GM10248 (cell line): Measurements from ENCODE around the gene ZNF549.
A peak's percentile ranks its signal among the peaks of the same experiment; 100 is the strongest.

Experiments used
- CTCF ChIA-PET: fragments of 300-600 bp; sonication (Branson Sonifier 250); formaldehyde crosslinking; extraction: SDS; loops from one replicate; lab custom pipeline; 2021; ENCODE audit warnings: antibody characterized with exemption; lab: Yijun Ruan, JAX
- POLR2A ChIA-PET: fragments of 350-650 bp; sonication (Branson Sonifier 250); formaldehyde crosslinking; extraction: SDS; loops from one replicate; lab custom pipeline; 2020; ENCODE audit warnings: antibody characterized with exemption; lab: Yijun Ruan, JAX
- DNase-seq: peaks from one replicate; pipeline ENCODE4 v3.0.0; 2012; ENCODE audit errors: extremely low spot score
- TF ChIP-seq, protein P1 (sequence below): IDR thresholded peaks from 2 replicates; pipeline ENCODE4 v1.5.1; 2012; ENCODE audit warnings: mild to moderate bottlenecking, low read depth; ENCODE audit errors: extremely low read depth, missing control alignments, control extremely low read depth

Gene ZNF549

GRCh38 chr19:57559008-57559403 lies 31.9 kb downstream of the ZNF549 start:
- ChIA-PET CTCF (no interaction called here), POLR2A (interaction anchor here (1.0 kb wide), 1 partner anchor 59 kb away, joined by 3 read pairs; the partner anchor contains the start of gene ZNF773)
- peak; percentile 39 for DNase-seq
- TF ChIP-seq, protein P1, sequence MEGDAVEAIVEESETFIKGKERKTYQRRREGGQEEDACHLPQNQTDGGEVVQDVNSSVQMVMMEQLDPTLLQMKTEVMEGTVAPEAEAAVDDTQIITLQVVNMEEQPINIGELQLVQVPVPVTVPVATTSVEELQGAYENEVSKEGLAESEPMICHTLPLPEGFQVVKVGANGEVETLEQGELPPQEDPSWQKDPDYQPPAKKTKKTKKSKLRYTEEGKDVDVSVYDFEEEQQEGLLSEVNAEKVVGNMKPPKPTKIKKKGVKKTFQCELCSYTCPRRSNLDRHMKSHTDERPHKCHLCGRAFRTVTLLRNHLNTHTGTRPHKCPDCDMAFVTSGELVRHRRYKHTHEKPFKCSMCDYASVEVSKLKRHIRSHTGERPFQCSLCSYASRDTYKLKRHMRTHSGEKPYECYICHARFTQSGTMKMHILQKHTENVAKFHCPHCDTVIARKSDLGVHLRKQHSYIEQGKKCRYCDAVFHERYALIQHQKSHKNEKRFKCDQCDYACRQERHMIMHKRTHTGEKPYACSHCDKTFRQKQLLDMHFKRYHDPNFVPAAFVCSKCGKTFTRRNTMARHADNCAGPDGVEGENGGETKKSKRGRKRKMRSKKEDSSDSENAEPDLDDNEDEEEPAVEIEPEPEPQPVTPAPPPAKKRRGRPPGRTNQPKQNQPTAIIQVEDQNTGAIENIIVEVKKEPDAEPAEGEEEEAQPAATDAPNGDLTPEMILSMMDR: no peak

GRCh38 chr19:57559404-57560025 lies 32.4 kb downstream of the ZNF549 start, which contains the start of gene ZNF550:
Gene ZNF550, minus strand, starts transcription at chr19:57559863. Its CDS starts 181 bp downstream, at chr19:57559682.
- POLR2A ChIA-PET: interaction anchor here (1.0 kb wide), 1 partner anchor 60 kb away, joined by 3 read pairs; the partner anchor contains the start of gene ZNF773
- CTCF ChIA-PET: no interaction called here
- TF ChIP-seq, protein P1: no peak
- DNase-seq: peak; percentile 94

DNA sequence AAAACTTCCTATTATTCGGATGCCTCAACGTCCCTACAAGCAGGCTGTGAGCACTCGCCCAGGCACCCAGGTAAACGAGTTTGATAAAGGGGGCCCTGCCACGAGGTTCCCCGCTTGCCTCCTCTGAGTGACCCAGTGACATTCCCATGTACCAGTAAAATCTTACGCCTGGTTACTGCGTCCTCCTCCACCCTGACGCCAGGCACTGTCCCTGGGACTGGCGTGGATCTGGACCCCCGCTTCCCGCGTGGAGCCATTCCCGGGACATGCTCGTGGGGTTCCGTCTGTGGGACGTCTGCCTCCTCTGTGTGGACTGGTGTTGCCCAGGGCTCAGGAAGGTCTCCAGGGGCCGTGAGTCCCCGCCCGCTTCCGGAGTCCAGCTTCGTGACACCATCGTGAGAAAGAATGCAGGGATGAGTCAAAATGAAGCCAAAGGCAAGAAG lies 32.9 kb downstream of the ZNF549 start:
- ChIA-PET POLR2A (no interaction called here), CTCF (no interaction called here)
- TF ChIP-seq, protein P1: no peak
- no peak for DNase-seq

DNA sequence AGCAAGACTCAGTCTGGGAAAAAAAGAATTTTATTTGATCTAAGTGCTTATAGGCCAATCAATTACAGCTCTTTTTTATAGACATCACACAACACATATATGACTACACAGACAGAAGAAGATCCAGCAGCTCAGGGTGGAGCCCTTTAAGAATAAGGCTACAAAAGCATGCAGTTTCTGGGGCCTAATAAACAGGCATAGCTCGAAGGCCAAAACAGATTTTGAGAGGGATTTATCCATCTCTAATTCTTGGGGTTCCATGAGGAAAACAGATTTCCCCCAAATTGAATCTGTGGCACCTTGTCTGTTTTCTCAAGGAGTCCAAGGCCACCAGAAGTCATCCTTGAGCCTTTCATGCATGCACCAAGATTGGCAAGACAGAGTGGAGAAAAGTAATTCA lies 36.4 kb downstream of the ZNF549 start:
- ChIA-PET POLR2A (no interaction called here), CTCF (no interaction called here)
- TF ChIP-seq, protein P1: no peak
- DNase-seq: no peak

GRCh38 chr19:57566396-57567265 lies 39.5 kb downstream of the ZNF549 start:
- ChIA-PET POLR2A (no interaction called here), CTCF (no interaction called here)
- no peak for DNase-seq

DNA sequence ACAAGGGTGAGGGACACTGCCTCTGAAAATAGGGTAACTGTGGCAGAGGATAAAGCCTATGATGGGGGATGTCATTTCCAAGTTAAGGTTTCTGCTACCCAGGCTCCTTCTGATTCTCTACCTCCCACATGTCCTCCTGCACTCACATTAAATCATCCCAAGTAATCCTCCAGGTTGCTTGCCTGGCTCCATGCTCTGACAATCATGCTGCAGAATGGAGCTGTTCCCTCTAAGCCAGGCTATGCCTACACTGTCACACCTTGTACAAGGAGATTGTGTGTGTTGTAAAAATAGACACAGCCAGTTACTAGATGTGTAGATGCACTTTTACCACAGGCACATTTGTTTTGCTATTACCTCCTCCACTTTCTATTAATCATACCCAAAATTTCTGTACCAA lies 43.6 kb downstream of the ZNF549 start:
- TF ChIP-seq, protein P1: no peak
- CTCF ChIA-PET: no interaction called here
- DNase-seq: no peak

More at GRCh38 chr19:57566396-57567265, 39.5 kb downstream of the ZNF549 start:
- TF ChIP-seq, protein P1: no peak

More for the DNA sequence above, 43.6 kb downstream of the ZNF549 start:
- POLR2A ChIA-PET: no interaction called here
